K562 (cell line): Measurements from ENCODE around the gene GZMM. TPM values are rescaled to one million over a fixed set of nuclear protein-coding genes. Genes with fewer than 3 reads are reported as not detected.
A peak's percentile ranks its signal among the peaks of the same experiment; 100 is the strongest.

Experiments
- CREM ChIP-seq: IDR thresholded peaks from 2 replicates; pipeline ENCODE4 v1.6.1; 2014; ENCODE audit warnings: antibody characterized with exemption, low read depth
- ELF1 ChIP-seq: fragments of 200-800 bp; sonication (Bioruptor generic); IDR thresholded peaks from 2 replicates; pipeline ENCODE4 v1.6.1; 2016; ENCODE audit warnings: missing genetic modification characterization, missing compliant biosample characterization
- GABPA ChIP-seq: fragments of 200-800 bp; sonication (Bioruptor generic); conservative IDR thresholded peaks from 2 replicates; pipeline ENCODE4 v1.6.1; 2016; ENCODE audit warnings: low read depth, missing genetic modification characterization, missing compliant biosample characterization
- L3MBTL2 ChIP-seq: fragments of 450-650 bp; IDR thresholded peaks from 2 replicates; pipeline ENCODE4 v1.6.1; 2016; ENCODE audit warnings: mild to moderate bottlenecking, moderate library complexity
- MCM3 ChIP-seq: fragments of 450-650 bp; IDR thresholded peaks from 2 replicates; pipeline ENCODE4 v1.6.1; 2016
- MYC ChIP-seq, 2 experiments: fragments of 250-450 bp in 1 of 2; sonication (Bioruptor Pico) in 1 of 2; IDR thresholded peaks; 2 replicates each; pipeline versions ENCODE4 v1.5.1 to v1.6.1; 2012 to 2021; ENCODE audit warnings: low read depth in 2 of 2, borderline replicate concordance in 1 of 2, improper control_type of control experiment in 1 of 2, low read length in 1 of 2, mild to moderate bottlenecking in 1 of 2, moderate library complexity in 1 of 2
- SIN3B ChIP-seq: fragments of 450-650 bp; IDR thresholded peaks from 2 replicates; pipeline ENCODE4 v1.6.1; 2017; ENCODE audit warnings: low read depth, mild to moderate bottlenecking, moderate library complexity
- SMAD4 ChIP-seq: fragments of 250-450 bp; sonication (Bioruptor Pico); conservative IDR thresholded peaks from 2 replicates; pipeline ENCODE4 v1.8.0; 2021; ENCODE audit warnings: inconsistent platforms, mild to moderate bottlenecking, moderate library complexity
- STAT6 ChIP-seq: sonication (generic); formaldehyde crosslinking; IDR thresholded peaks from 2 replicates; pipeline ENCODE4 v1.8.1; 2023; ENCODE audit warnings: mild to moderate bottlenecking, missing genetic modification reagents
- ZBTB9 ChIP-seq: fragments of 450-650 bp; formaldehyde crosslinking; IDR thresholded peaks from 2 replicates; pipeline ENCODE4 v1.4.0; 2020; ENCODE audit warnings: mild to moderate bottlenecking, moderate library complexity
- polyA plus RNA-seq, 8 experiments: library from polyadenylated mRNA; depleted of rRNA in 4 of 8; stranded (reverse) in 5 of 8; unstranded in 3 of 8; fragments of >200 nt; fragmentation: Nextera tagmentation in 2 of 8; fragmentation: Illumina TruSeq in 1 of 8; extraction: Ambion mirVana in 2 of 8; extraction: Trizol in 1 of 8; gene quantifications; 2 replicates each; pipeline versions ENCODE4 v1.2.1 to v1.2.3, GENCODE V29; 2011 to 2014; ENCODE audit warnings: inconsistent platforms in 1 of 8, missing spikeins in 1 of 8
- total RNA-seq, 7 experiments: library from RNA; depleted of rRNA in 6 of 7; stranded (reverse); fragments of >200 nt in 6 of 7; fragmentation: Illumina TruSeq in 2 of 7; extraction: Trizol in 2 of 7; gene quantifications; 2 replicates each; pipeline versions ENCODE4 v1.2.1 to v1.2.3, GENCODE V29; 2011 to 2021; ENCODE audit warnings: low replicate concordance in 1 of 7
- TF ChIP-seq, protein P1 (sequence below): fragments of 250-450 bp; sonication (Bioruptor Pico); IDR thresholded peaks from 2 replicates; pipeline ENCODE4 v1.8.0; 2022; ENCODE audit warnings: moderate library complexity, mild to moderate bottlenecking, inconsistent platforms
- TF ChIP-seq, protein P2 (sequence below): fragments of 250-450 bp; sonication (Bioruptor Pico); IDR thresholded peaks from 2 replicates; pipeline ENCODE4 v1.4.0; 2020; ENCODE audit warnings: borderline replicate concordance
- TF ChIP-seq, protein P3 (sequence below): fragments of 450-650 bp; formaldehyde crosslinking; IDR thresholded peaks from 2 replicates; pipeline ENCODE4 v1.4.0; 2020; ENCODE audit warnings: mild to moderate bottlenecking, moderate library complexity

GZMM gene
- total and polyA plus RNA-seq, 9 of the 15 experiments (the other 6 are each of a cell fraction or from before 2014, with no cell fraction given) = 0.08 to 2.6 (median 0.70) TPM; not detected in 2

DNA sequence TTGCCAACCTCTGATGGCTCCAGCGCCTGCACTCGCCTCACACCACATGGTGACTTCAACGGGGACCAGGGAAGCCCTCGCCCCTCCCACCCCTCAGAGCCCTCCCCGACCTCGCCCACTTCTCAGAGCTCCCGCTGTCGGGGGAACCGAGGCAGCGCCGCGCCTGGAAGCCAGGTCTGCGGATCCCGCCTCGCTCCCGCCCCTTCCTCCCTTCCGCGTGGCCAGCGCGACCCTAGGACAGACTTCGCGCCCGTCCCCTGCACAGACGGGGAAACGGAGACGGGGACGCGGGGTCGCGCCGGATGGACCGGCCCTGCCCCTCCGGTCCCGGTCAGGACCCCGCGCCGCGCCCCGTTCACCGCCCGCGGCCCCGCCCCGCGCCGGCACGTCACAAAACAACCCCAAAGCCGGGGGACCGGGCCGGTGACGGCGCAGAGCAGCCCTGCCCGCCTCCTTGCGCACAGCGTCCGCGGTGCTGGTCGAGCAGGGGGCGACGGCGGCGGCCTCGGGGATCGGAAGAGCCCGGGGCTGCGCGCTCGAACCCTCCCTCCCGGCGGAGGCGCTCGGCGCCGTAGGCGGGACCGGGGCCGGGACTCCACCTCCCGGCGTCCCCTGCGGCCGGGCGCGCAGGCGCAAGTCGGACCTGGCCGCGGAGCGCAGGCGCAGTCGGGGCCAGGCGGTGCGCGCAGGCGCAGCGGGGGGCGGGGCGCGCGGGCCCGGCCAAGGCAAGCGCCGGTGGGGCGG lies 12.7 kb upstream of the GZMM start (continued):
- TF ChIP-seq, protein P1, sequence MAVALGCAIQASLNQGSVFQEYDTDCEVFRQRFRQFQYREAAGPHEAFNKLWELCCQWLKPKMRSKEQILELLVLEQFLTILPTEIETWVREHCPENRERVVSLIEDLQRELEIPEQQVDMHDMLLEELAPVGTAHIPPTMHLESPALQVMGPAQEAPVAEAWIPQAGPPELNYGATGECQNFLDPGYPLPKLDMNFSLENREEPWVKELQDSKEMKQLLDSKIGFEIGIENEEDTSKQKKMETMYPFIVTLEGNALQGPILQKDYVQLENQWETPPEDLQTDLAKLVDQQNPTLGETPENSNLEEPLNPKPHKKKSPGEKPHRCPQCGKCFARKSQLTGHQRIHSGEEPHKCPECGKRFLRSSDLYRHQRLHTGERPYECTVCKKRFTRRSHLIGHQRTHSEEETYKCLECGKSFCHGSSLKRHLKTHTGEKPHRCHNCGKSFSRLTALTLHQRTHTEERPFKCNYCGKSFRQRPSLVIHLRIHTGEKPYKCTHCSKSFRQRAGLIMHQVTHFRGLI (CRISPR knock-in tag) = peak; percentile 87; the same call in 1 of the 2 replicates
- no peak for TF ChIP-seq STAT6 (CRISPR knock-in tag)
- TF ChIP-seq, protein P2, sequence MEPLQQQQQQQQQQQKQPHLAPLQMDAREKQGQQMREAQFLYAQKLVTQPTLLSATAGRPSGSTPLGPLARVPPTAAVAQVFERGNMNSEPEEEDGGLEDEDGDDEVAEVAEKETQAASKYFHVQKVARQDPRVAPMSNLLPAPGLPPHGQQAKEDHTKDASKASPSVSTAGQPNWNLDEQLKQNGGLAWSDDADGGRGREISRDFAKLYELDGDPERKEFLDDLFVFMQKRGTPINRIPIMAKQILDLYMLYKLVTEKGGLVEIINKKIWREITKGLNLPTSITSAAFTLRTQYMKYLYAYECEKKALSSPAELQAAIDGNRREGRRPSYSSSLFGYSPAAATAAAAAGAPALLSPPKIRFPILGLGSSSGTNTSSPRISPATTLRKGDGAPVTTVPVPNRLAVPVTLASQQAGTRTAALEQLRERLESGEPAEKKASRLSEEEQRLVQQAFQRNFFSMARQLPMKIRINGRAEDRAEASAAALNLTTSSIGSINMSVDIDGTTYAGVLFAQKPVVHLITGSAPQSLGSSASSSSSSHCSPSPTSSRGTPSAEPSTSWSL (CRISPR knock-in tag) = peak; percentile 9; the same call in 1 of the 2 replicates
- peak; percentile 73; the same call in 1 of the 2 replicates for TF ChIP-seq SMAD4
- no peak for TF ChIP-seq ELF1 (tag)
- TF ChIP-seq CREM = peak; percentile 40; the same call in 1 of the 2 replicates
- TF ChIP-seq L3MBTL2 = peak; percentile 77
- TF ChIP-seq MYC (IDR thresholded peaks at IDR 0.05; ENCODE audit: low read depth, low read length) = peak; percentile 61
- TF ChIP-seq MYC (CRISPR knock-in tag; IDR thresholded peaks at IDR 0.05; ENCODE audit: borderline replicate concordance, low read depth) = no peak
- TF ChIP-seq SIN3B = peak; percentile 52; the same call in 1 of the 2 replicates
- TF ChIP-seq GABPA (tag) = peak; percentile 48; the same call in 1 of the 2 replicates
- no peak for TF ChIP-seq MCM3
- peak; percentile 64; the same call in 1 of the 2 replicates for TF ChIP-seq ZBTB9 (CRISPR knock-in tag)
- TF ChIP-seq, protein P3, sequence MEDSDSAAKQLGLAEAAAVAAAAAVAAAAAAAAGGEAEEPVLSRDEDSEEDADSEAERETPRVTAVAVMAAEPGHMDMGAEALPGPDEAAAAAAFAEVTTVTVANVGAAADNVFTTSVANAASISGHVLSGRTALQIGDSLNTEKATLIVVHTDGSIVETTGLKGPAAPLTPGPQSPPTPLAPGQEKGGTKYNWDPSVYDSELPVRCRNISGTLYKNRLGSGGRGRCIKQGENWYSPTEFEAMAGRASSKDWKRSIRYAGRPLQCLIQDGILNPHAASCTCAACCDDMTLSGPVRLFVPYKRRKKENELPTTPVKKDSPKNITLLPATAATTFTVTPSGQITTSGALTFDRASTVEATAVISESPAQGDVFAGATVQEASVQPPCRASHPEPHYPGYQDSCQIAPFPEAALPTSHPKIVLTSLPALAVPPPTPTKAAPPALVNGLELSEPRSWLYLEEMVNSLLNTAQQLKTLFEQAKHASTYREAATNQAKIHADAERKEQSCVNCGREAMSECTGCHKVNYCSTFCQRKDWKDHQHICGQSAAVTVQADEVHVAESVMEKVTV = no peak
